Astrocyte of the spinal cord (primary cell): Measurements from ENCODE around the gene CHCHD6.

Source experiments
- DNase-seq: peaks from one replicate; pipeline ENCODE4 v3.0.0; 2011; ENCODE audit warnings: low read depth, low spot score
- H3K4me3 ChIP-seq: 2 replicates; pipeline ENCODE4 v1.5.1; 2011; ENCODE audit warnings: low read depth, mild to moderate bottlenecking, low read length, moderate library complexity
- in situ Hi-C: cut with HindIII; loops from 2 replicates; pipeline ENCODE4 v1.10.0; 2017; ENCODE audit warnings: low sequenced_read_pairs
- TF ChIP-seq, protein P1 (sequence below): IDR thresholded peaks from 2 replicates; pipeline ENCODE4 v1.5.1; 2012; ENCODE audit warnings: low read depth, mild to moderate bottlenecking, low read length, inconsistent platforms

CHCHD6 gene

DNA sequence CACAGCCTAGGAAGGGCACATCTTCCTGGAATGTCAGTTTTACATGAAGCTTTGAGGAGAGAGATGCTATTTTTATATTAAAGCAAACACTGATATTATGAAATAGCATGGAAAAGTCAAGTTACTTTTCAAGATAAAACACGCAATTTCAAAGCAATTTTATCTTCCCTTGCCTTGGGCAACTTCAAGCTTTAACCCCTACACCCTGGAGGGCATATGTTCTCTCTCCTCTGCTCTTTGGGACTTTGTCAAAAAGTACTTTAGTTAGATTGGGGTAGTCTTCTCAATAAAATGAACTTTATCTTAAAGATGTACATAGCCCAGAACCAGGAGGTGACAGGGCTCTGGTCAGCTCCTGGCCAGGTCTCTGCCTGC lies 192.0 kb downstream of the CHCHD6 start:
- DNase-seq: no peak
- H3K4me3 ChIP-seq: no peak overlapping the region
- in situ Hi-C loops: no loop called here
- TF ChIP-seq, protein P1, sequence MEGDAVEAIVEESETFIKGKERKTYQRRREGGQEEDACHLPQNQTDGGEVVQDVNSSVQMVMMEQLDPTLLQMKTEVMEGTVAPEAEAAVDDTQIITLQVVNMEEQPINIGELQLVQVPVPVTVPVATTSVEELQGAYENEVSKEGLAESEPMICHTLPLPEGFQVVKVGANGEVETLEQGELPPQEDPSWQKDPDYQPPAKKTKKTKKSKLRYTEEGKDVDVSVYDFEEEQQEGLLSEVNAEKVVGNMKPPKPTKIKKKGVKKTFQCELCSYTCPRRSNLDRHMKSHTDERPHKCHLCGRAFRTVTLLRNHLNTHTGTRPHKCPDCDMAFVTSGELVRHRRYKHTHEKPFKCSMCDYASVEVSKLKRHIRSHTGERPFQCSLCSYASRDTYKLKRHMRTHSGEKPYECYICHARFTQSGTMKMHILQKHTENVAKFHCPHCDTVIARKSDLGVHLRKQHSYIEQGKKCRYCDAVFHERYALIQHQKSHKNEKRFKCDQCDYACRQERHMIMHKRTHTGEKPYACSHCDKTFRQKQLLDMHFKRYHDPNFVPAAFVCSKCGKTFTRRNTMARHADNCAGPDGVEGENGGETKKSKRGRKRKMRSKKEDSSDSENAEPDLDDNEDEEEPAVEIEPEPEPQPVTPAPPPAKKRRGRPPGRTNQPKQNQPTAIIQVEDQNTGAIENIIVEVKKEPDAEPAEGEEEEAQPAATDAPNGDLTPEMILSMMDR: no peak

DNA sequence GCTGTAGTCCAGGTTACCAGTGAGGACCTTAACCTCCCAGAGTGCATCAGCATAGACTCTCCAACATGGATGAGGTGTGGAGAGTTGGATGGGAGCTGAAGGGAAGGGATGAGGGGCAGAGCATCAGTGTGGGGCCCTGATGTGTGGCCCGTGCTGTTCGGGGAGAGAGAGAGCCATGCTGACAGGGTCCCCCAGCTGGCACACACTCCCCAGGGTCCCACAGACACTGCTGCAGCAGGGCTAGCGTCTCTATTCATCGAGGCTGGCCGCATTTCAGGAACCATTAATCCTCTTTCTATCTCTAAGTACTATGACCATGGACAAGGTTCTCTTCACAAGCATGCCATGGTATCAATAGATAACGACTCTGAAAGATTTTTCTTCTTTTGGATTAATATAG lies 192.9 kb downstream of the CHCHD6 start:
- no peak overlapping the region for H3K4me3 ChIP-seq
- in situ Hi-C loops: no loop called here
- TF ChIP-seq, protein P1: no peak
- DNase-seq: no peak

DNA sequence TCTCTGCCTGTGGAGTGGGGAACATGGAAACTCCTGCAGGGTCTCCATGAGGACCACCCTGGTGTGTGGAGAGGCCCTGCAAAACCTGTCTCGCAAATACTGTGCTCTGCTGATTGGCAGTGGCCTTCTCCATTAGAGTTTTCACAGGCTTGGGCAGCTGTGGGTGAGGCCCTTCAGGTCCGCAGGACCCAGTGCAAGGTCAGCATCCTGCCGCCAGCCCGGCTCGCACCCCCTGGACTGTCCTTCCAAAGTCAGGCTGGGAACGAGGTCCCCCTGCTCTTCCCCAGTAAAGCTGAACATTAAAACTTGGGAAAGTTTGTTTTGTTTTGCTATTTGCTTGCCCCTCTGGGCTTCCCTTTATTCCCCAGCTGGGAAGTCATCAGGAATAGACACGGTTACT lies 193.9 kb downstream of the CHCHD6 start:
- H3K4me3 ChIP-seq: no peak overlapping the region
- in situ Hi-C loops: no loop called here
- no peak for DNase-seq
- TF ChIP-seq, protein P1: no peak

DNA sequence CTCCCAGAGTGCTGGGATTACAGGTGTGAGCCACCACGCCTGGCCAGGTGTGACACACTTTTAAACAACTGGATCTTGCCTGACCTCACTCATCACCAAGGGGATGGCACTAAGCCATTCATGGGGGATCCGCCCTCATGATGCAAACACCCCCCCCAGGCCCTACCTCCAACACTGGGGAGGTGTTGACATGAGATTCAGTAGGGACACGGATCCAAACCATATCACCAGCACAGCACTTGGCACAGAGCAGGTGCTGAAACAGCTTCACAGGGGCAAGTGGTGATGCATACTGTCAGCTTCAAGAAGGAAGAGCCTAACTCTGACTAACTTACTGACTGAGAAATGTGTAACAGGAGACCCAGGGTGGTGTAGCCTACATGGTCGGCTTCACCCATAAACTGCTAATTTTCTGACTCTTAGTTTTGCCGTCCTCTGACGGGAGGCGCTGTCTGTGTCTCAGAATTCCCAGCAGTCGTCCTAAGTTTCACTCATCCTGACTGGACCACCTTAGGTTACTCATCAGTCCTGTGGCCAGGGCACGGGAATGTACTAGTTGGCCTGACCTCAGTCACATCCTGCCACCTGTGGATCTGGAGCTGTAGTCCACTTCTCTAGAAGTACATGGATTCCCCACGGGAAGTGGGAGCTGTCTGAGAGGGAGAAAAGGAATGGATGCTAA lies 197.0 kb downstream of the CHCHD6 start:
- TF ChIP-seq, protein P1: no peak
- no peak overlapping the region for H3K4me3 ChIP-seq
- in situ Hi-C loops: no loop called here
- peak; percentile 22 for DNase-seq

DNA sequence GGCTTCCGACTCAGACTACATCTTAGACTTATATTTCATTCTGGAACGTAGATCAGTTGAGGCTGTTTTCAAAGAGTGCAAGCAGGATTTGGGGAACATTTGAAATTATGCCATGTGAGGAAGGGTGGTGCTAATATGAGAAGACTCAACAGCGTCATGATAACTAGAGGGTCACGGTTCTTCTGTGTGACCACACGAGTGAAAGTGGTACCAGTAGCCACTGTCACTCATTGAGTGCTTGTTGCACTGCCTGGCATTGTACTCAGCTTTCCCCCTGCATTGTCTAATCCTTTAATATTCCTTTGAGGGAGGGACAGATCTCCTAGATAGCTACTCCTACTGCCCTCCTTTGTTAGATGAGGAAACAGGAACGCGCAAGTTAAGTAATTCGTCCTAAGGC lies 197.6 kb downstream of the CHCHD6 start:
- TF ChIP-seq, protein P1: no peak

DNA sequence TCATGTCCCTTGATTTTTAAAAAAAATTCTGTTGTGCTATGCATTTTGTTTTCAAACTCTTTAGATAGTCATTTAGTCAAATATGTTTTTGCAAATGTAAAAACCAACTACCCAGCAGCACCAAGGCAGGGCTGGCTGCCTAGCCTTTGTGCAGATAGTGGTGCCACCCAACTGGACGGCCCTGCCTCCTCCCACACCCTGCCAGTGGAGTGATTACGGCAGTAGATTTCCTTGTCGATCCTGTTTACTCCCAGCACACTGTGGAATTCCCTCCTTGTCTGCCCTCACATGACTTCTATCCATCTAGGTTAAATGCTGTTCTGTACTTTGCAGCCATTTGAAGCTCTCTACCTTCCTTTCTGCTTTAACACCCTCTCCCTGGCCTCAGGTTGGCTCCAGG lies 199.5 kb downstream of the CHCHD6 start:
- H3K4me3 ChIP-seq: no peak overlapping the region
- DNase-seq: no peak
- TF ChIP-seq, protein P1: no peak
- in situ Hi-C loops: no loop called here

More for the DNA sequence above, 197.6 kb downstream of the CHCHD6 start:
- no peak for DNase-seq
- no peak overlapping the region for H3K4me3 ChIP-seq
- in situ Hi-C loops: no loop called here
